Measurements from ENCODE around the gene TECR. TPM values are rescaled to one million over a fixed set of nuclear protein-coding genes. Genes with fewer than 3 reads are reported as not detected.
A peak's percentile ranks its signal among the peaks of the same experiment; 100 is the strongest.

TECR gene
- total and polyA plus RNA-seq, 9 of the 15 experiments (the other 6 are each of a cell fraction or from before 2014, with no cell fraction given), result 29.3 to 211 (median 81.4) TPM

DNA sequence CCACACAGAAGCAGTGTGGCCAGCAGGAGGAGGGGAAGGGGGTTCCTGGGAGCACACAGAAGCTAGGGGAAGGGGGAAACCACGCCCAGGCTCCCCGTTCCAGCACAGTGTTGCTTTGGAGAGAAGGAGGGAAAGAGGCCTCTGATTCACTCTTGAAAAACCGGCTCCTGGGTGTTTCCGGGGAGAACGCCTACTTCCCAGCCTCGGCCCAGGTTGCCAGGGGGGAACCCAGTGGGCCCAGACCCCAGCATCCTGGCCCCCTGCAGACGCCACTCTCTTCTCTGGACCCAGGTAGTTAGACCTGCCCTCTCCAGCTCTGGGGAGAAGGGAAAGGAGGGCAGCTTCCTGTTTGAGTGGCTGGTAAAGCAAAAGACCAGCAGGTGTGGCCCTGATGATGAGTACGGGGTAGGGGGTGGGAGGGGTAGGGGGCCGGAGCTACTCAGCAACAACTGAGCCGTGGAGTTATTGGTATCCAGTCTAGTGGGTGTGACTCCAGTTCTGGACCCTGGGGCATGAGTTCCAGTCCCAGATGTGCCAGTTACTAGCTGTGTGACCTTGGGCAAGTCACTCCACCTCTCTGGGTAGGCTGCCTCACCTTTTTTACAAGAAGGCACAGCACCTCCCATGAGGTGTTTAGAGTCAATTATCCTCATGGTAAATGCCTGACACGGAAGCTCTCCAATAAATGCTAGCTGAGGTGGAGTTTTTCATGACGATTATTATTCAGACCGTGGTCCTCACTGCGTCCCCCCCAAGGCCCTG lies 34.3 kb upstream of the TECR start:
- H4K20me1 ChIP-seq (replicated peaks; ENCODE audit: control insufficient read depth, insufficient read depth, low read length), result no peaks in the 10 kb centered on the region
- ChIA-PET POLR2A (interaction anchor here (1.8 kb wide), 1 partner anchor 15 kb away, joined by 5 read pairs; no protein-coding TSS in a partner anchor), CTCF (ENCODE audit: low intra/inter-chr PET ratio) (no interaction called here)
- peak overlapping the region; percentile 51 to 86 for H3K9ac ChIP-seq (ENCODE audit: insufficient read depth in 1 of 2, low read depth in 2 of 2, low read length in 2 of 2)
- H3K4me1 ChIP-seq (replicated peaks in 1 of 2; ENCODE audit: control insufficient read depth in 2 of 2, insufficient read depth in 2 of 2, low read length in 2 of 2), result peaks cover 16 to 29% of the 10 kb centered on the region in 2 experiments; a peak in 4 of 5 replicates
- H2AFZ ChIP-seq (ENCODE audit: low read depth, low read length), result peak overlapping the region; percentile 49
- peak overlapping the region; percentile 82 for H3K4me2 ChIP-seq (ENCODE audit: insufficient read depth, low read length)
- H3K36me3 ChIP-seq (ENCODE audit: control insufficient read depth, insufficient read depth, low read length), result peaks cover 6% of the 10 kb centered on the region; the same call in 1 of the 3 replicates
- peaks cover 5% of the 10 kb centered on the region; the same call in 2 of the 3 replicates for H3K79me2 ChIP-seq (ENCODE audit: control insufficient read depth, insufficient read depth, low read length)
- DNase-seq (ENCODE audit: extremely low read depth in 1 of 4, low spot score in 3 of 4), result peak in 2 of 4 experiments; percentile 9 to 43
- no peak for ATAC-seq
- in situ Hi-C loops (cut with MboI), result no loop called here
- 37% methylated on average over 13 of the region's 14 CpGs for WGBS (ENCODE audit: insufficient coverage, low coverage, missing lambda C conversion rate)
- H3K9me3 ChIP-seq (replicated peaks; ENCODE audit: control insufficient read depth, insufficient read depth, low read depth, low read length), result no peaks in the 10 kb centered on the region
- H3K9me1 ChIP-seq (ENCODE audit: control insufficient read depth, insufficient read depth, low read length), result no peaks in the 10 kb centered on the region
- BruUV-seq (replicated peaks), result no TSS peak
- FAIRE-seq, result peak; percentile 64
- H3K27me3 ChIP-seq (ENCODE audit: control insufficient read depth in 2 of 2, insufficient read depth in 2 of 2, low read length in 2 of 2), result no peaks in the 10 kb centered on the region
- intact Hi-C loops (cut with micrococcal nuclease), result no loop called here
- H3K27ac ChIP-seq (ENCODE audit: extremely low read depth, low read depth, low read length), result peak overlapping the region; percentile 10; the same call in 1 of the 3 replicates
- peak overlapping the region; percentile 68 for H3K4me3 ChIP-seq
- TF ChIP-seq CHD4 (IDR thresholded peaks at IDR 0.05; ENCODE audit: insufficient read depth, insufficient replicate concordance, low read depth, low read length, poor library complexity, severe bottlenecking), result peak; percentile 21
- TF ChIP-seq CCAR2 (IDR thresholded peaks at IDR 0.05; ENCODE audit: low read depth, low read length), result no peak
- no peak for TF ChIP-seq BDP1 (IDR thresholded peaks at IDR 0.05; ENCODE audit: insufficient read depth, insufficient read length)
- TF ChIP-seq SP2 (IDR thresholded peaks at IDR 0.05; ENCODE audit: extremely low read depth, low read depth, low read length, poor library complexity, severe bottlenecking), result no peak
- TF ChIP-seq POLR3A (IDR thresholded peaks at IDR 0.05; ENCODE audit: borderline replicate concordance, extremely low read depth, insufficient read depth, insufficient read length), result no peak
- no peak for TF ChIP-seq SLC30A9 (CRISPR knock-in tag; IDR thresholded peaks at IDR 0.05)
- peak; percentile 48 for TF ChIP-seq RBM25 (IDR thresholded peaks at IDR 0.05; ENCODE audit: low read depth, low read length, severe bottlenecking)
- TF ChIP-seq, protein P1, sequence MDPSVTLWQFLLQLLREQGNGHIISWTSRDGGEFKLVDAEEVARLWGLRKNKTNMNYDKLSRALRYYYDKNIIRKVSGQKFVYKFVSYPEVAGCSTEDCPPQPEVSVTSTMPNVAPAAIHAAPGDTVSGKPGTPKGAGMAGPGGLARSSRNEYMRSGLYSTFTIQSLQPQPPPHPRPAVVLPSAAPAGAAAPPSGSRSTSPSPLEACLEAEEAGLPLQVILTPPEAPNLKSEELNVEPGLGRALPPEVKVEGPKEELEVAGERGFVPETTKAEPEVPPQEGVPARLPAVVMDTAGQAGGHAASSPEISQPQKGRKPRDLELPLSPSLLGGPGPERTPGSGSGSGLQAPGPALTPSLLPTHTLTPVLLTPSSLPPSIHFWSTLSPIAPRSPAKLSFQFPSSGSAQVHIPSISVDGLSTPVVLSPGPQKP (CRISPR knock-in tag; IDR thresholded peaks at IDR 0.05), result no peak
- TF ChIP-seq, protein P2, sequence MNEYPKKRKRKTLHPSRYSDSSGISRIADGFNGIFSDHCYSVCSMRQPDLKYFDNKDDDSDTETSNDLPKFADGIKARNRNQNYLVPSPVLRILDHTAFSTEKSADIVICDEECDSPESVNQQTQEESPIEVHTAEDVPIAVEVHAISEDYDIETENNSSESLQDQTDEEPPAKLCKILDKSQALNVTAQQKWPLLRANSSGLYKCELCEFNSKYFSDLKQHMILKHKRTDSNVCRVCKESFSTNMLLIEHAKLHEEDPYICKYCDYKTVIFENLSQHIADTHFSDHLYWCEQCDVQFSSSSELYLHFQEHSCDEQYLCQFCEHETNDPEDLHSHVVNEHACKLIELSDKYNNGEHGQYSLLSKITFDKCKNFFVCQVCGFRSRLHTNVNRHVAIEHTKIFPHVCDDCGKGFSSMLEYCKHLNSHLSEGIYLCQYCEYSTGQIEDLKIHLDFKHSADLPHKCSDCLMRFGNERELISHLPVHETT (CRISPR knock-in tag; conservative IDR thresholded peaks at IDR 0.05 in 1 of 2, IDR thresholded peaks at IDR 0.05 in 1 of 2), result no peak
